ENCODE results near the gene CYB561A3. TPM values are rescaled to one million over a fixed set of nuclear protein-coding genes. Genes with fewer than 3 reads are reported as not detected.

CYB561A3 gene
- total and polyA plus RNA-seq, 2 donors (not counting 1 experiment from before 2014, with no cell fraction given), result 248 to 756 TPM

- CTCF ChIA-PET, result interaction anchor here (0.9 to 20.9 kb wide), 7 partner anchors 12 to 78 kb away, joined by 3 to 436 read pairs (median 12); partner anchors contain the start of genes CPSF7, DDB1, SDHAF2 and TKFC
- Histone ChIP-seq H3K4me1 (ENCODE audit: control insufficient read depth in 2 of 2, insufficient read depth in 2 of 2, low read length in 2 of 2) (peaks cover 69 to 81% of the 10 kb centered on the region in 2 donors), H3K4me3 (ENCODE audit: control extremely low read depth in 1 of 5, extremely low read depth in 1 of 5, insufficient read depth in 1 of 5, low read depth in 2 of 5, low read length in 4 of 5) (peak overlapping the region in 4 of 5 experiments; percentile 24 to 85 (median 76)), H3K36me3 (replicated peaks in 1 of 2; ENCODE audit: control extremely low read depth in 1 of 2, control insufficient read depth in 1 of 2, extremely low read depth in 1 of 2, insufficient read depth in 2 of 2, low read length in 1 of 2) (peaks cover 0 to 32% of the 10 kb centered on the region in 2 experiments), H3K9ac (ENCODE audit: low read length) (peak overlapping the region; percentile 73), H3K27ac (ENCODE audit: low read length in 2 of 2) (peak overlapping the region; percentile 93 to 95), H2AFZ (ENCODE audit: insufficient read depth, low read depth, low read length, poor library complexity, severe bottlenecking) (no peak overlapping the region), H3K79me2 (ENCODE audit: control insufficient read depth, insufficient read depth, low read length) (peaks cover 81% of the 10 kb centered on the region), H3K27me3 (replicated peaks in 1 of 4; ENCODE audit: control extremely low read depth in 1 of 4, control insufficient read depth in 3 of 4, insufficient read depth in 4 of 4, low read length in 3 of 4) (no peaks in the 10 kb centered on the region), H3K9me3 (ENCODE audit: control extremely low read depth in 1 of 3, control insufficient read depth in 2 of 3, insufficient read depth in 1 of 3, low read length in 2 of 3) (no peaks in the 10 kb centered on the region), H3K4me2 (replicated peaks; ENCODE audit: low read depth, low read length, poor library complexity, severe bottlenecking) (peak overlapping the region; percentile 86), H4K20me1 (ENCODE audit: control insufficient read depth, insufficient read depth, low read length, poor library complexity, severe bottlenecking) (peaks cover 39% of the 10 kb centered on the region)
- ATAC-seq (ENCODE audit: low read depth), result peak; percentile 66
- POLR2A ChIA-PET, result interaction anchor here (0.5 to 2.7 kb wide), 8 partner anchors 9 to 1524 kb away, joined by 3 to 29 read pairs (median 4); partner anchors contain the start of genes DDB1, TKFC and TMEM216
- peak; percentile 93 for DNase-seq
- Mint-ChIP-seq H3K4me1 (peaks cover 71% of the 10 kb centered on the region), H3K27ac (peak overlapping the region; percentile 99), H3K27me3 (no peaks in the 10 kb centered on the region), H3K4me3 (peak overlapping the region; percentile 95), H3K9me3 (ENCODE audit: insufficient read depth) (no peaks in the 10 kb centered on the region)
- WGBS (ENCODE audit: insufficient coverage), result 13% methylated on average over 6 of the region's 9 CpGs
- TF ChIP-seq CTCF (IDR thresholded peaks at IDR 0.05) (no peak), EZH2 (IDR thresholded peaks at IDR 0.05; ENCODE audit: borderline replicate concordance, insufficient read depth, low read depth, low read length, poor library complexity, severe bottlenecking) (no peak)
- intact Hi-C loops (cut with micrococcal nuclease), result loop anchor here (1.0 to 10.0 kb wide), 4 partner anchors 28 to 1199 kb away; partner anchors contain the start of genes INCENP and TMEM109
Observed at GRCh38 chr11:61357233-61357893, 4.3 kb downstream of the CYB561A3 start.

Data from B cell (primary cell).